Gastrocnemius medialis (tissue), 4 donors: ENCODE measurements around the gene GLT8D1. TPM values are rescaled to one million over a fixed set of nuclear protein-coding genes. Genes with fewer than 3 reads are reported as not detected.

ENCODE experiments used
- ATAC-seq, 2 donors: fragments of 150-250 bp; one replicate each; pipeline ENCODE4 v1.9.1; 2016
- DNase-seq, 2 donors: peaks; one replicate each; pipeline ENCODE4 v3.0.0-alpha.2; 2019
- H3K27ac ChIP-seq, 4 donors: fragments of 200-600 bp; sonication (generic); 1 replicate in 1 of 4; 2 replicates in 3 of 4; pipeline ENCODE4 v1.5.1; 2016 to 2018; ENCODE audit warnings: mild to moderate bottlenecking in 2 of 4, moderate library complexity in 1 of 4
- H3K27me3 ChIP-seq, 3 donors: fragments of 200-600 bp; sonication (generic) in 2 of 3; 1 replicate in 1 of 3; 2 replicates in 2 of 3; pipeline versions ENCODE4 v1.5.1 to v1.6.0; 2016 to 2019; ENCODE audit warnings: mild to moderate bottlenecking in 1 of 3, moderate library complexity in 1 of 3
- H3K36me3 ChIP-seq, 2 donors: fragments of 200-600 bp; sonication (generic) in 1 of 2; one replicate each; pipeline ENCODE4 v1.5.1; 2017 to 2018
- H3K4me1 ChIP-seq, 2 donors: fragments of 200-600 bp; sonication (generic) in 1 of 2; one replicate each; pipeline ENCODE4 v1.5.1; 2016 to 2017; ENCODE audit warnings: mild to moderate bottlenecking in 2 of 2
- H3K4me3 ChIP-seq, 4 donors: fragments of 200-600 bp; sonication (generic) in 3 of 4; 1 replicate in 1 of 4; 2 replicates in 3 of 4; pipeline ENCODE4 v1.5.1; 2016 to 2019; ENCODE audit warnings: mild to moderate bottlenecking in 2 of 4
- H3K9me3 ChIP-seq, 3 donors: fragments of 200-600 bp; sonication (generic) in 2 of 3; 1 replicate in 1 of 3; 2 replicates in 2 of 3; pipeline ENCODE4 v1.5.1; 2016 to 2019
- POLR2A ChIP-seq, 2 donors: fragments of 450-650 bp; IDR thresholded peaks; one replicate each; pipeline ENCODE4 v1.6.1; 2017; ENCODE audit warnings: antibody characterized with exemption in 2 of 2, mild to moderate bottlenecking in 2 of 2, moderate library complexity in 2 of 2
- in situ Hi-C, 4 donors: fragments of 200-750 bp; cut with MboI; loops; one replicate each; pipeline versions ENCODE4 v1.15.0 to v1.8.0; 2017; ENCODE audit warnings: low sequenced_read_pairs in 4 of 4
- intact Hi-C: fragments of 100-400 bp; cut with DNase I; formaldehyde crosslinking; loops from one replicate; pipeline ENCODE4 v1.15.1; 2023; ENCODE audit warnings: low total_unique reads
- total RNA-seq, 4 donors: library from RNA; depleted of rRNA; stranded (reverse); fragments of >200 nt; gene quantifications; one replicate each; pipeline versions ENCODE4 v1.1.0 to v1.2.3, GENCODE V29; 2016
- TF ChIP-seq, protein P1 (sequence below), 5 experiments: fragments of 450-650 bp in 3 of 5; fragments of 200-600 bp in 2 of 5; sonication (generic) in 2 of 5; IDR thresholded peaks in 4 of 5; conservative IDR thresholded peaks in 1 of 5; 1 replicate in 4 of 5; 2 replicates in 1 of 5; pipeline ENCODE4 v1.5.1; 2016 to 2019; ENCODE audit warnings: antibody characterized with exemption in 5 of 5, mild to moderate bottlenecking in 3 of 5, moderate library complexity in 3 of 5

GLT8D1 gene
- total RNA-seq, 4 donors from 2014 or later = 15.6 to 39.6 (median 27.5) TPM

DNA sequence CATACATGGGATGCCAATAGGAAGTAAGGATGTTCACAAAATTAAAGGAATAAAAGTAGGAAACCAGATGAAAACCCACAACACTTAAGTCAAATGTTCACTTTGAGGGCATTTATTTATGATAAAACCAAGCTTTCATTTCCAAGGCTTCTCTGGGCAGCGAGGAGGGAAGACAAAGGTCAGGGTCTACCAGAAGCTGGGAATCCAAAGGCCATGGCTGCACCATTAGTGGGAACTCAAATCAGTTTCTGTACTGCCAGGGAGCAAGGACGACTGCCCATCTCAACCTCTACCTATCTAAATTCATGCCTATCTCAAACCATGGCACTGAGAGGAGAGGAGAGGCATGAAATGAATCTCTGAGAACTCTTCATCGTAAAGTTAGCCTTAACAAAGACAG is 42.5 kb downstream of the GLT8D1 start:
- Histone ChIP-seq H3K27ac (no peak overlapping the region), H3K9me3 (no peaks in the 10 kb centered on the region), H3K27me3 (no peaks in the 10 kb centered on the region), H3K4me3 (no peak overlapping the region), H3K36me3 (peaks cover 0 to 82% of the 10 kb centered on the region in 2 donors), H3K4me1 (no peaks in the 10 kb centered on the region)
- intact Hi-C loops (no loop called here), in situ Hi-C loops (no loop called here)
- no peak for DNase-seq
- TF ChIP-seq, protein P1, sequence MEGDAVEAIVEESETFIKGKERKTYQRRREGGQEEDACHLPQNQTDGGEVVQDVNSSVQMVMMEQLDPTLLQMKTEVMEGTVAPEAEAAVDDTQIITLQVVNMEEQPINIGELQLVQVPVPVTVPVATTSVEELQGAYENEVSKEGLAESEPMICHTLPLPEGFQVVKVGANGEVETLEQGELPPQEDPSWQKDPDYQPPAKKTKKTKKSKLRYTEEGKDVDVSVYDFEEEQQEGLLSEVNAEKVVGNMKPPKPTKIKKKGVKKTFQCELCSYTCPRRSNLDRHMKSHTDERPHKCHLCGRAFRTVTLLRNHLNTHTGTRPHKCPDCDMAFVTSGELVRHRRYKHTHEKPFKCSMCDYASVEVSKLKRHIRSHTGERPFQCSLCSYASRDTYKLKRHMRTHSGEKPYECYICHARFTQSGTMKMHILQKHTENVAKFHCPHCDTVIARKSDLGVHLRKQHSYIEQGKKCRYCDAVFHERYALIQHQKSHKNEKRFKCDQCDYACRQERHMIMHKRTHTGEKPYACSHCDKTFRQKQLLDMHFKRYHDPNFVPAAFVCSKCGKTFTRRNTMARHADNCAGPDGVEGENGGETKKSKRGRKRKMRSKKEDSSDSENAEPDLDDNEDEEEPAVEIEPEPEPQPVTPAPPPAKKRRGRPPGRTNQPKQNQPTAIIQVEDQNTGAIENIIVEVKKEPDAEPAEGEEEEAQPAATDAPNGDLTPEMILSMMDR (IDR thresholded peaks at IDR 0.05 in 4 of 5, conservative IDR thresholded peaks at IDR 0.05 in 1 of 5) = no peak
- TF ChIP-seq POLR2A (IDR thresholded peaks at IDR 0.05) = no peak
- ATAC-seq = no peak

DNA sequence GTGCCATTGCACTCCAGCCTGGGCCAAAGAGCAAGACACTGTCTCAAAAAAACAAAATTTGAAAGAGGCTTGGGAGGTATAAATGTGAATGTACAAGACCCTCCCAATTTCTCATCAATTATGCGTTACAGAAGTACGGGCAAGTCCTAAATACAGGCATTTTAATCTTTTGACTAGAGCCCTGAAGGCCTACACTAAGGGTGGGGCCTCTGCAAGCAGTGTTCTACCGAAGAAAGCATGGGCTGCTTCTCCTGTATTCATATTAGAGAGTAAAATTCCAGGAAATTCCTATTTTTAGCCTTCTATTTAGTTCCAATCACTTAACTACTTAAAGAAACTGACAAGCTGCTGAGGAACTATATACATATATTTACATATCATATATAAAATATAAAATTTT is 45.5 kb downstream of the GLT8D1 start:
- peaks cover 2 to 85% of the 10 kb centered on the region in 2 donors for H3K36me3 ChIP-seq
- no peak for DNase-seq
- ATAC-seq = no peak
- in situ Hi-C loops (no loop called here), intact Hi-C loops (no loop called here)
- no peaks in the 10 kb centered on the region for H3K27me3 ChIP-seq
- no peaks in the 10 kb centered on the region for H3K9me3 ChIP-seq
- no peak overlapping the region for H3K4me3 ChIP-seq
- no peak overlapping the region for H3K27ac ChIP-seq
- TF ChIP-seq, protein P1 (IDR thresholded peaks at IDR 0.05 in 4 of 5, conservative IDR thresholded peaks at IDR 0.05 in 1 of 5) = no peak
- TF ChIP-seq POLR2A (IDR thresholded peaks at IDR 0.05) = no peak
- no peaks in the 10 kb centered on the region for H3K4me1 ChIP-seq

DNA sequence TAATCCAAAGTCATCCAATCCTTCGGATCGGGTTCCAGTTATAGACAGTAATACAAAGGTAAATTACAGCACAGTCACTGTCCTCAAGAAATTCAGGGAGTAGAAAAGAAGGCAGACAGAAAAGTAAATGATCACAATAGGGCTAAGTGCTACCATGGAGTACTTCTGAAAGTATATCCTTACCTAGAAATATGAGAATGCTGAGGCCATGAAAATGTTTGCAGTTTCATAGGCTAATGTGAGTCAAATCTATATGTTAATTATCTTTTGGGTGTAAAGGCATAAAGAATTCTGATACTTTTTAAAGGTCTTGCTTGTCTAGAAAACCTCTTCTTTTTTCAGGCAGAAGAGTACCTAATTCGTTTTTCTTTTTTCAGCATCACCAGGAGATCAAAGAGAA is 49.7 kb downstream of the GLT8D1 start:
- intact Hi-C loops (no loop called here), in situ Hi-C loops (no loop called here)
- DNase-seq (no peak), ATAC-seq (no peak)
- H3K36me3 ChIP-seq = peaks cover 2 to 95% of the 10 kb centered on the region in 2 donors
- H3K27ac ChIP-seq = no peak overlapping the region
- no peaks in the 10 kb centered on the region for H3K9me3 ChIP-seq
- H3K4me3 ChIP-seq = no peak overlapping the region
- H3K4me1 ChIP-seq = no peaks in the 10 kb centered on the region
- TF ChIP-seq, protein P1 (IDR thresholded peaks at IDR 0.05 in 4 of 5, conservative IDR thresholded peaks at IDR 0.05 in 1 of 5) = no peak
- no peak for TF ChIP-seq POLR2A (IDR thresholded peaks at IDR 0.05)
- H3K27me3 ChIP-seq = no peaks in the 10 kb centered on the region

DNA sequence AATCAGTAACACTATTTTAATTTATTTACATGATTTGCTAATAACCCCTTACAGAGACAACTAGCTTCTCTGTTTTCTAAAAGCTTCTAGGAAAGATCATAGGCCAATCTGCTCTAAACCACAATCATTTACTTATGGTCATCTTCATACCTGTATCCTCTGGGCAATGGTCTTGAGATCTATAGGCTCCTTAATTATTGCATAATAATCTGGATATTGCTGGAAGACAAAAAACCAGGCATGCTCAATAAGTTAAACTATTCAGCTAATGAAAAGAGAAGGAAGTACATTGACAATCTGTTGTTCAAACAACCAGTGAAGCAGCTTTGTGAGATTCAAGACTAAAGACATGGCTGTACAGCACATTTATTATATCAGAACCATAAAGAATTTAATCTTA is 54.0 kb downstream of the GLT8D1 start:
- no peaks in the 10 kb centered on the region for H3K27me3 ChIP-seq
- in situ Hi-C loops (no loop called here), intact Hi-C loops (no loop called here)
- no peak for TF ChIP-seq POLR2A (IDR thresholded peaks at IDR 0.05)
- TF ChIP-seq, protein P1 (IDR thresholded peaks at IDR 0.05 in 4 of 5, conservative IDR thresholded peaks at IDR 0.05 in 1 of 5) = no peak
- H3K4me1 ChIP-seq = no peaks in the 10 kb centered on the region
- H3K9me3 ChIP-seq = no peaks in the 10 kb centered on the region
- no peak overlapping the region for H3K27ac ChIP-seq
- DNase-seq (no peak), ATAC-seq (no peak)
- H3K36me3 ChIP-seq = peaks cover 6 to 91% of the 10 kb centered on the region in 2 donors
- no peak overlapping the region for H3K4me3 ChIP-seq

DNA sequence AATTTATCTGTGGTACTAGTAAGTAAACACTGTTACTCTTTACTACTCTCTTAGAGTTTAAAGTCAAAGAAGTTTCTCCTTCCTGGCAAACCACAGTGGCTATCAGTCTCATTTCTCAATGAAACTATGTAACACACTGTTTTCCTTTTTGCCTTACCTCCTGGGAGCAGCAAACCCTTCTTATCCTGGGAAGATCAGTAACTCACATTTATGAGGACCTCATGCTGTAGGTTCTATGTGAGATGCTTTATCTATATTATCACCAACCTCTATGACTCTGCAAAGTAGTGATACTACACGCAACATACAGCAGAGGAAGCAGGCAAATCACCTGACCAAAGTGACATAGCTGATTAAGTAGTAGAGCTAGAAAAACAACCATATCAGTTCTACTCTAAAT is 55.2 kb downstream of the GLT8D1 start:
- Histone ChIP-seq H3K27me3 (no peaks in the 10 kb centered on the region), H3K4me1 (no peaks in the 10 kb centered on the region), H3K36me3 (peaks cover 4 to 87% of the 10 kb centered on the region in 2 donors), H3K9me3 (no peaks in the 10 kb centered on the region), H3K27ac (no peak overlapping the region), H3K4me3 (no peak overlapping the region)
- no peak for DNase-seq
- in situ Hi-C loops (no loop called here), intact Hi-C loops (no loop called here)
- ATAC-seq = no peak
- TF ChIP-seq POLR2A (IDR thresholded peaks at IDR 0.05) = no peak
- TF ChIP-seq, protein P1 (IDR thresholded peaks at IDR 0.05 in 4 of 5, conservative IDR thresholded peaks at IDR 0.05 in 1 of 5) = no peak
